ENCODE results near the gene AGT.

- TF ChIP-seq EZH2 (optimal IDR thresholded peaks at IDR 0.05; ENCODE audit: low read depth, low read length) = no peak
- TF ChIP-seq CTCF (IDR thresholded peaks at IDR 0.05; ENCODE audit: low read length) = no peak
These were observed 30.0 kb upstream of the AGT start for GRCh38 chr1:230743899-230744298.
